Gastroesophageal sphincter (tissue), 3 donors: ENCODE results near the gene TRIO.

Source experiments
- EP300 ChIP-seq: sonication (generic); formaldehyde crosslinking; IDR thresholded peaks from one replicate; pipeline ENCODE4 v1.6.1; 2017; ENCODE audit warnings: antibody characterized with exemption, mild to moderate bottlenecking
- POLR2A ChIP-seq, 2 donors: fragments of 450-650 bp; IDR thresholded peaks; one replicate each; pipeline ENCODE4 v1.6.1; 2017; ENCODE audit warnings: antibody characterized with exemption in 2 of 2, mild to moderate bottlenecking in 2 of 2, moderate library complexity in 1 of 2
- POLR2AphosphoS5 ChIP-seq: sonication (generic); formaldehyde crosslinking; IDR thresholded peaks from one replicate; pipeline ENCODE4 v1.6.1; 2017; ENCODE audit warnings: antibody characterized with exemption
- TF ChIP-seq, protein P1 (sequence below), 4 experiments: fragments of 200-600 bp in 2 of 4; fragments of 450-650 bp in 2 of 4; sonication (generic) in 1 of 4; IDR thresholded peaks; one replicate each; pipeline ENCODE4 v1.5.1; 2017 to 2019; ENCODE audit warnings: antibody characterized with exemption in 4 of 4, mild to moderate bottlenecking in 2 of 4, moderate library complexity in 2 of 4

DNA sequence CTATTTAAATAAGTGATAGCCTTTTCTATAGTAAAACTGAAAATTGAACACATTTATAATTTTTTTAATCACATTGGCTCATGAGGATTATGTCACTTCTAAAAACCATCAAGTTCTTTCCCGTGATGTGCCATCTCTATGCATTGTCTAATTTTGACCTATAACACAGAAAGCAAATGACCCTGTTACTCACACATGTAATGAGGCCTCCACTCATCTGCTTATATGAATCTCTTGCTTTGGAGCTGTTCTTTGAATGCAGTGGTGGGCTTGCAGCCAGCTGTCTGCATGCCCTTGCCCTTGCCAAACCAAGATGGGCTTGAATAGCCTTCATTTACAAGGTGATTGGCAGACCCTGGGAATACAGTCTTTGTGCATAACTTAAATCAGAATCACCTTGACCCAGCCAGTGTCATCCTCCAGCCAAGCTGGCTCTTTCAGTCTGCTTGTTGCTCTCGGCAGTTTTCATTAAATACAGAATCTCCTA lies 163.2 kb downstream of the TRIO start:
- TF ChIP-seq, protein P1, sequence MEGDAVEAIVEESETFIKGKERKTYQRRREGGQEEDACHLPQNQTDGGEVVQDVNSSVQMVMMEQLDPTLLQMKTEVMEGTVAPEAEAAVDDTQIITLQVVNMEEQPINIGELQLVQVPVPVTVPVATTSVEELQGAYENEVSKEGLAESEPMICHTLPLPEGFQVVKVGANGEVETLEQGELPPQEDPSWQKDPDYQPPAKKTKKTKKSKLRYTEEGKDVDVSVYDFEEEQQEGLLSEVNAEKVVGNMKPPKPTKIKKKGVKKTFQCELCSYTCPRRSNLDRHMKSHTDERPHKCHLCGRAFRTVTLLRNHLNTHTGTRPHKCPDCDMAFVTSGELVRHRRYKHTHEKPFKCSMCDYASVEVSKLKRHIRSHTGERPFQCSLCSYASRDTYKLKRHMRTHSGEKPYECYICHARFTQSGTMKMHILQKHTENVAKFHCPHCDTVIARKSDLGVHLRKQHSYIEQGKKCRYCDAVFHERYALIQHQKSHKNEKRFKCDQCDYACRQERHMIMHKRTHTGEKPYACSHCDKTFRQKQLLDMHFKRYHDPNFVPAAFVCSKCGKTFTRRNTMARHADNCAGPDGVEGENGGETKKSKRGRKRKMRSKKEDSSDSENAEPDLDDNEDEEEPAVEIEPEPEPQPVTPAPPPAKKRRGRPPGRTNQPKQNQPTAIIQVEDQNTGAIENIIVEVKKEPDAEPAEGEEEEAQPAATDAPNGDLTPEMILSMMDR (IDR thresholded peaks at IDR 0.05) = no peak
- TF ChIP-seq EP300 = no peak
- TF ChIP-seq POLR2A (IDR thresholded peaks at IDR 0.05) = no peak
- TF ChIP-seq POLR2AphosphoS5 = no peak
